Measurements from ENCODE around the gene EDN3.

Gene EDN3

GRCh38 chr20:59320426-59320825 lies 20.0 kb downstream of the EDN3 start:
- no peak for TF ChIP-seq GATA3 (IDR thresholded peaks at IDR 0.05; ENCODE audit: low read depth, low read length)

- no peak for TF ChIP-seq GATA3 (IDR thresholded peaks at IDR 0.05; ENCODE audit: low read depth, low read length)
Measured at GRCh38 chr20:59320854-59321647, 20.6 kb downstream of the EDN3 start.

- TF ChIP-seq GATA2 (IDR thresholded peaks at IDR 0.05; ENCODE audit: low read depth, low read length) (no peak), GATA3 (IDR thresholded peaks at IDR 0.05; ENCODE audit: low read depth, low read length) (no peak)
Measured at GRCh38 chr20:59322081-59322480, 21.7 kb downstream of the EDN3 start.

- TF ChIP-seq GATA3 (IDR thresholded peaks at IDR 0.05; ENCODE audit: low read depth, low read length) (no peak), GATA2 (IDR thresholded peaks at IDR 0.05; ENCODE audit: low read depth, low read length) (no peak)
Measured at GRCh38 chr20:59322585-59323454, 22.4 kb downstream of the EDN3 start.

- TF ChIP-seq GATA2 (IDR thresholded peaks at IDR 0.05; ENCODE audit: low read depth, low read length) (no peak), GATA3 (IDR thresholded peaks at IDR 0.05; ENCODE audit: low read depth, low read length) (no peak)
Measured at GRCh38 chr20:59323731-59324130, 23.3 kb downstream of the EDN3 start.

- TF ChIP-seq GATA3 (IDR thresholded peaks at IDR 0.05; ENCODE audit: low read depth, low read length) (no peak), GATA2 (IDR thresholded peaks at IDR 0.05; ENCODE audit: low read depth, low read length) (no peak)
Measured at GRCh38 chr20:59324521-59325141, 24.2 kb downstream of the EDN3 start.

- TF ChIP-seq GATA3 (IDR thresholded peaks at IDR 0.05; ENCODE audit: low read depth, low read length) (no peak), GATA2 (IDR thresholded peaks at IDR 0.05; ENCODE audit: low read depth, low read length) (no peak)
Measured at GRCh38 chr20:59325142-59325523, 24.7 kb downstream of the EDN3 start.

GRCh38 chr20:59326188-59326587 lies 25.8 kb downstream of the EDN3 start:
- TF ChIP-seq GATA2 (IDR thresholded peaks at IDR 0.05; ENCODE audit: low read depth, low read length) (no peak), GATA3 (IDR thresholded peaks at IDR 0.05; ENCODE audit: low read depth, low read length) (no peak)

GRCh38 chr20:59328071-59328470 lies 27.7 kb downstream of the EDN3 start:
- TF ChIP-seq GATA3 (IDR thresholded peaks at IDR 0.05; ENCODE audit: low read depth, low read length) (no peak), GATA2 (IDR thresholded peaks at IDR 0.05; ENCODE audit: low read depth, low read length) (no peak)

GRCh38 chr20:59331721-59332329 lies 31.4 kb downstream of the EDN3 start:
- no peak for TF ChIP-seq GATA3 (IDR thresholded peaks at IDR 0.05; ENCODE audit: low read depth, low read length)
- no peak for TF ChIP-seq GATA2 (IDR thresholded peaks at IDR 0.05; ENCODE audit: low read depth, low read length)

- no peak for TF ChIP-seq GATA3 (IDR thresholded peaks at IDR 0.05; ENCODE audit: low read depth, low read length)
- no peak for TF ChIP-seq GATA2 (IDR thresholded peaks at IDR 0.05; ENCODE audit: low read depth, low read length)
Measured at GRCh38 chr20:59333260-59333845, 32.9 kb downstream of the EDN3 start.

- TF ChIP-seq GATA3 (IDR thresholded peaks at IDR 0.05; ENCODE audit: low read depth, low read length) (no peak), GATA2 (IDR thresholded peaks at IDR 0.05; ENCODE audit: low read depth, low read length) (no peak)
Measured at GRCh38 chr20:59333951-59334350, 33.5 kb downstream of the EDN3 start.

- no peak for TF ChIP-seq GATA2 (IDR thresholded peaks at IDR 0.05; ENCODE audit: low read depth, low read length)
- no peak for TF ChIP-seq GATA3 (IDR thresholded peaks at IDR 0.05; ENCODE audit: low read depth, low read length)
Measured at GRCh38 chr20:59334651-59335300, 34.4 kb downstream of the EDN3 start.

Measured in SH-SY5Y (cell line).